GM21619 (cell line): ENCODE data around the gene ZNF547.
"Not testable (repeated sequence)": the region's sequence is repeated elsewhere in the genome, so short reads cannot be mapped to it uniquely, and the experiment has no call there.

ENCODE experiments used
- ATAC-seq: cut with Tn5 transposase; IDR thresholded peaks from one replicate; pipeline ENCODE4 v1.9.1; 2021; ENCODE audit not compliant: unreplicated experiment

ZNF547 gene

GRCh38 chr19:57374179-57374578 lies 10.8 kb downstream of the ZNF547 start:
- ATAC-seq: no peak

DNA sequence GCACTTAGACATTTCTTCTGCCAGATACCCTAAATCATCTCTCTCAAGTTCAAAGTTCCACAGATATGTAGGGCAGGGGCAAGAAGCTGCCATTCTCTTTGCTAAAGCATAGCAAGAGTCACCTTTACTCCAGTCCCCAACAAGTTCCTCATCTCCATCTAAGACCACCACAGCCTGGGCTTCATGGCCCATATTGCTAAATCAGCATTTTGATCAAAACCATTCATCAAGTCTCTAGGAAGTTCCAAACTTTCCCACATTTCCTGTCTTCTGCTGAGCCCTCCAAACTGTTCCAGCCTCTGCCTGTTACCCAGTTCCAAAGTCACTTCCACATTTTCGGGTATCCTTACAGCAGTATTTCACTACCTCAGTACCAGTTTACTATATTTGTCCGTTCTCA lies 11.3 kb downstream of the ZNF547 start:
- not testable (repeated sequence) for ATAC-seq

DNA sequence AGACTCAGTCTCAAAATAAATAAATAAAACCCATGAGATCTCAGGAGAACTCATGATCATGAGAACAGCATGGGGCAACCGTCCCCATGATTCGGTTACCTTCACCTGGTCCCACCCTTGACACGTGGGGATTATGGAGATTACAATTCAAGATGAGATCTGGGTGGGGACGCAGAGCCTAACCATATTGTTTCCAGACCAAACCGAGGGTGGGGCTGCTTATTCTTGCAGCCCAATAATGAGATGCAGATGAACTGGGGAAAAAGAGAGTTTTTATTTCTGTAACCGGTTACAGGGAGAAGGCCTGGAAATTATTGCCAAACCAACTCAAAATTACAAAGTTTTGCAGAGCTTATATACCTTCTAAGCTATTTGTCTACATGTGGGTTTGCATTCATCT lies 12.8 kb downstream of the ZNF547 start:
- ATAC-seq: no peak

GRCh38 chr19:57377498-57378146 lies 14.3 kb downstream of the ZNF547 start:
- ATAC-seq: no peak

- ATAC-seq: no peak
Measured at GRCh38 chr19:57380923-57381322, 17.6 kb downstream of the ZNF547 start.

GRCh38 chr19:57382806-57383488 lies 19.6 kb downstream of the ZNF547 start:
- no peak for ATAC-seq

- no peak for ATAC-seq
Measured at GRCh38 chr19:57389194-57389729, 25.9 kb downstream of the ZNF547 start.

GRCh38 chr19:57389730-57390598 lies 26.6 kb downstream of the ZNF547 start, which contains the start of gene ZNF548:
ZNF548 (plus strand) TSS chr19:57389854; CDS start chr19:57390100, 246 bp downstream.
- ATAC-seq: peak; percentile 97

GRCh38 chr19:57395710-57396109 lies 32.4 kb downstream of the ZNF547 start:
- ATAC-seq: no peak

DNA sequence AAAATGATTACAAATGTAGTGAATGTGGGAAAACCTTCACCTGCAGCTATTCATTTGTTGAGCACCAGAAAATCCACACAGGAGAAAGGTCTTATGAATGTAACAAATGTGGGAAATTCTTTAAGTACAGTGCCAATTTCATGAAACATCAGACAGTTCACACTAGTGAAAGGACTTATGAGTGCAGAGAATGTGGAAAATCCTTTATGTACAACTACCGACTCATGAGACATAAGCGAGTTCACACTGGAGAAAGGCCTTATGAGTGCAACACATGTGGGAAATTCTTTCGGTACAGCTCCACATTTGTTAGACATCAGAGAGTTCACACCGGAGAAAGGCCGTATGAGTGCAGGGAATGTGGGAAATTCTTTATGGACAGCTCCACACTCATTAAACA lies 35.5 kb downstream of the ZNF547 start:
- ATAC-seq: no peak

- ATAC-seq: no peak
Measured at GRCh38 chr19:57403737-57404563, 40.6 kb downstream of the ZNF547 start.

DNA sequence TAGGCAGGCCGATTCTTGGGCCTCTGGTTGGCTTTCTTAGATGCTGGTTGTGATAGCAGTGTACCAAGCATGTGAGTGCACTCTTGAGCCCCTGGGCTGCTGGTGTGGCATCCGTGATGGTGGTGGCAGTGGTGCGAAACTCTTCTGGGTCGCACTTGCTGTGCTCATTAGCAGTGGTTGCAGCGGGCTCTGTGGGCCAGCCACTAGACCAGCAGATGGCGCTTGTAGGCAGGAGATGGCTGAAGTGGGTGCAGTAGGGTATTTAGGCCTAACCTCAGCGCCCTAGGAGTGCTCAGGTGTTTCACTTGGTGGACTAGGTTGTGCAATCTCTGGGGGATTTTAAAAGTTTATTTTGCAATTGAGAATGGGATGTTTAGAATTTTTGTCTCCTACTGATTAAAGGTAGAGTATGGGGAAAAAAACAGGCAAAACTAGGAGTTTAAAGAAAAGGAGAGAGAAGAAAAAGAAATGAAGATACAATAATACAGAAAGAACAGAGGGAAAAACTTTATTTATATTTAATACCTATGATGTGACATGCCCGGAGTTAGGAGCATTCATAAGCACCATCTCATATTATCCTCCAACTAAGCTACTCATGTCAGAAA lies 43.3 kb downstream of the ZNF547 start:
- ATAC-seq: no peak

GRCh38 chr19:57410877-57411671 lies 47.7 kb downstream of the ZNF547 start, which contains the start of gene ZNF17:
ZNF17 (plus strand) TSS chr19:57411161; CDS start chr19:57413616, 2,455 bp downstream.
- peak; percentile 98 for ATAC-seq

- no peak for ATAC-seq
Measured at GRCh38 chr19:57419439-57419838, 56.1 kb downstream of the ZNF547 start.

- no peak for ATAC-seq
Measured at GRCh38 chr19:57421037-57421436, 57.7 kb downstream of the ZNF547 start.
